COLO668 (cell line): ENCODE data around the gene EMID1.
"Not testable (repeated sequence)": the region's sequence is repeated elsewhere in the genome, so short reads cannot be mapped to it uniquely, and the experiment has no call there.

ENCODE experiments used
- DNase-seq: peaks from one replicate; lab custom pipeline; 2025; ENCODE audit not compliant: unreplicated experiment; lab: John Stamatoyannopoulos, UW

Gene EMID1

GRCh38 chr22:29230972-29231875 is 25.5 kb downstream of the EMID1 start:
- no peak for DNase-seq

DNA sequence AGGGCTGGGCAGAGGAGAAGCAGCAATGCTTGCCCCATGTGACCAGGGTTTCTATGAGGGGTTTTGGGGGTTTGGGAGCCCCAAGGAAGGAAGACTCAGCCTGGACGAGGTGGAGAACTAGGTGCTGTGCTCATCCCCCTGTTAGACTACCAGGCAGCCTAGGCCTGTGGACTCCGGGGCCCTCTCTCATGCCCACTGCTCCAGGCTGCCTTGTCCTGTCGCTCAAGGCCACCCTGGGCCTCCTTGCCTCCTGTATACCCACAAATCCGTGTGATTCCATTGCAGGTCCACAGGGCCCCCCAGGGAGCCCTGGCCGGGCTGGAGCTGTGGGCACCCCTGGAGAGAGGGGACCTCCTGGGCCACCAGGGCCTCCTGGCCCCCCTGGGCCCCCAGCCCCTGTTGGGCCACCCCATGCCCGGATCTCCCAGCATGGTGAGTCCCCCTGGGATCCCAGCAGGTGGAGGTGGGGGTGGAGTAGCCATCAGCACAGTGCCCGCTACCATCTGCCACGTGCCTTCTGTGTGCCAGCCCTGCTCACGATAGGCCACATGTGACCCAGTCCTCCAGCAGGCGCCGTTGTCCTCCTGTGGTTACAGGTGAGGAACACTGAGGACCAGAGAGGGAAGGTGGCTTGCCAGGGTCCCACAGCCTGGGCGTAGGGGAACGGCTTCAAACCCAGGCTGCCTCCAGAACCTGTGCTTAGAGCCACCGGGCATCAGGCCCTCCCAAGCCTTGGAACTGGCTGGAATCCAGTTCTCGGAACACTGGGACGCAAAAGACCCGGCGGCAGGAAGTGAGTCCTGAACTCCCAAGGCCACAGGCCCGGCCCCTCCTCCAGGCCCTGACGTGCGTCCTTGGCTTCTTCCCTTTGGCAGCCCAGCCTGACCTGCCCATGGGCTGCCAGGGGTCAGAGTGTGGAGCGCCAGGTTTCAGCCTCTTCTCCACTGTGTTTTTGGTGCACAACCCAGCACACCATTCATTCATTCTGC is 26.6 kb downstream of the EMID1 start:
- no peak for DNase-seq

DNA sequence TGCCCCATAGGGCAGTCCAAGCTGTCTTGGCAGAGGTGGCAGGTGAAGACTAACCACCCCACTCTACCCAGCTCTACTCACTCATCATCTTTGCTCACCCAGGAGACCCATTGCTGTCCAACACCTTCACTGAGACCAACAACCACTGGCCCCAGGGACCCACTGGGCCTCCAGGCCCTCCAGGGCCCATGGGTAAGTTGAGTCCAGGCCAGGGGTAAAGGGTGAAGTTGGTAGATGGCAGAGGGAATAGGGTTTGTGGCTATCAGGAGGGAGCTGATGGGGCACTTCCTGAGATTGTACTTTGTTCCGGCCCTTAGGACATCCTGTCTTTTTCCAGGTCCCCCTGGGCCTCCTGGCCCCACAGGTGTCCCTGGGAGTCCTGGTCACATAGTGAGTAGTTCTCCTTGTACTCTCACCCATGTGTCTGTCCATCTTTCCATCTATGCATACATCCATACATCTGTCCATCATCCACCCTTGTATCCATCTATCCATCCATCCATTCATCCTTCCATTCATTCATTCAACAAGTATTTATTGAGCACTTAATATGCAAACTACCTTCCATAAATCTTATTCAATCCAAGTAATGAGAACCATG is 27.7 kb downstream of the EMID1 start:
- no peak for DNase-seq

DNA sequence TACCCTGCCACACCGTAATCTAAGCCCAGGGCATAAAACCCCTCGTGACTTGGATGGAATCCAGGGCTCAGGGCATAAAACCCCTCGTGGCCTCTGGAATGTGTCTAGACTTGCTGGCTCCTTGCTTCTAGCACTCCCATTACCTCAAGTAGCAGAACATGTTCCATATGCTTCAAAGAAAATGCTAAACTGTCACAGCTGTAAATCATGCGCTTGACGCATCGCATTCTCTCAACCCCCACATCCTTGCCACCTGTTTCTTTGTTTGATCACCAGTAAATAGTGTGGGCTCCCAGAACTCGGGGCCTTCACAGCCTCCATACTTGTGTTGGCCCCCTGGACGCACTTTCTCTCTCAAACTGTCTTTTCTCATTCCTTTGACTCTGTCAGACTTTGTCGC is 34.8 kb downstream of the EMID1 start:
- DNase-seq, result not testable (repeated sequence)

DNA sequence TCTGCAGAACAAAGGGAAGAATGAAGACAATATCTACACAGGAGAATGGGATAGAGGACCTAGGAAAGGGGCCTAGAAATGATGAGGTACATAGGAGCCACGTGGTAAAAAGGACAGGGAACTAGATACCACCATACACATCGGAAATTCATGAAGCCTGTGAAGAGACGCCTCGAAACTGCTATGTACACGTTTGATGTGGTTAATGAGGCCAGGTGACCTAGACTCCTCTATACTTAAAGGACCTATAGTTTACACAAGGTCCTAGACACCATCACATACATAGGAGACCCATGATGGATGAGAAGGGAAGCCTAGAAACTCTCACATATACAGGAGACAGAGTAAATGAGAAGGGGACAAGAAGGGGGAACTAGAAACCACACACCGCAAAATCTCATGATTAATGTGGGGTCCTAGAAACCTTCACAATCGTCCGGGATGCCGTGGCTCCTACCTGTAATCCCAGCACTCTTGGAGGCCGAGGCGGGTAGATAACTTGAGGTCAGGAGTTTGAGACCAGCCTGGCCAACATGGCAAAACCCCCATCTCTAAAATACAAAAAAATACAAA is 38.3 kb downstream of the EMID1 start:
- DNase-seq, result no peak

- DNase-seq, result no peak
These were observed 39.3 kb downstream of the EMID1 start for GRCh38 chr22:29244785-29245625.

DNA sequence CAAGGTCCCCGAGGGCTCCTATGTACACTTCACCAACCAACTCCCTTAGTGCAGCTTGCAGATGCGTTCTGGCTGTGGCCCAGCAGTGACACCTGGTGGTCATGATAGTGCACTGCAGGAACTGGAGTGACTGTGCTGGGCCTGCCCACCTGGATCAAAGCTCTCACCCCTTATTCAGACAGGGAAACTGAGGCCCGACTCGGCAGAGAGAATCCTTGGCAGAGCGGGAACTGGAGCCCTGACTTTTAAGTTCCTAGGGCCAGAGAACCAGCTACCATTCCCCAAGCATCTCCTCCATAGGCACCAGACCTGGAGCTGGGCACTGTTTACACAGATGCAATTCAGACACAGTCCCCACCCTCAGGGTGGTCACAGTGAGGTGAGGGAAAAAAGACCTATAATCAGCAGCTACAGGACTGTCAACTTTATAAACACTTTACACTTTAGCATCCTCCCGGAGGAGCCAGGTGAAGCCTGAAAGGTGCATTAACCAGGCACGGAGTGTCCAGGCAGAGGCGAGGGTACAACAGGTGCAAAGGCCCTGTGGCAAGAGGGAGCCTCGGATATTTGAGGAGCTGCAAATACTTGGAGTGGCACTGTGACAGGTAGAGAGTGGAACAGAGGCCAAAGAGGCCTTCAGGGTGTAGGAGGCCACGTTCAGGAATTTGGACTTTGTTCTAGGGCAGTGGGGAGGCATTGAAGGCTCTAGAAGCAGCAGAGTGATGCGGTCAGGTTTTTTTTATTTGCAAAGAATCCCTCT is 40.1 kb downstream of the EMID1 start:
- peak; percentile 52 for DNase-seq

DNA sequence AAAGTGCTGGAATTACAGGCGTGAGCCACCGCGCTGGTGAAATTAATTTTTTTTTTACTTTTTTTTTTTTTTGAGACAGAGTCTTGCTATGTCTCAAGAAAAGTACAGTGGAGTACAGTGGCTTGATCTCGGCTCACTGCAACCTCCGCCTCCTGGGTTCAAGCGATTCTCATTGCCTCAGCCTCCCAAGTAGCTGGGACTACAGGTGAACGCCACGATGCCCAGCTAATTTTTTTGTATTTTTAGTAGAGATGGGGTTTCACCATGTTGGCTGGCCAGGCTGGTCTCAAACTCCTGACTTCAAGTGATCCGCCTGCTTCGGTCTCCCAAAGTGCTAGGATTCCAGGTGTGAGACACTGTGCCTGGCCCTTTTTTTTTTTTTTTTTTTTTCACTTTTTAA is 42.2 kb downstream of the EMID1 start:
- not testable (repeated sequence) for DNase-seq

DNA sequence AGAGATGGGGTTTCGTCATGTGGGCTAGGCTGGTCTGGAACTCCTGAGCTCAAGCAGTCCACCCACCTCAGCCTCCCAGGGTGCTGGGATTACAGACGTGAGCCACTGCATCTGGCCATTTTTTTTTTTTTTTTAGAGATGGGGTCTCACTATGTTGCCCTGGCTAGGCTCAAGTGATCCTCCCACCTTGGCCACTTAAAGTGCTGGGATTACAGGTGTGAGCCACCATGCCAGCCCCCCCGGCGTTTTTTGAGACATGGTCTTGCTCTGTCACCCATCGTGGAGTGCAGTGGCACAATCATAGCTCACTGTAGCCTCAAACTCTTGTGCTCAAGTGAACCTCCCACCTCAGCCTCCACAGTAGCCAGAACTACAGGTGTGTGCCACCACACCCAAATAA is 45.6 kb downstream of the EMID1 start:
- no peak for DNase-seq

- DNase-seq, result no peak
These were observed 46.5 kb downstream of the EMID1 start for GRCh38 chr22:29251981-29252911.

GRCh38 chr22:29253561-29254285 is 48.0 kb downstream of the EMID1 start:
- no peak for DNase-seq

DNA sequence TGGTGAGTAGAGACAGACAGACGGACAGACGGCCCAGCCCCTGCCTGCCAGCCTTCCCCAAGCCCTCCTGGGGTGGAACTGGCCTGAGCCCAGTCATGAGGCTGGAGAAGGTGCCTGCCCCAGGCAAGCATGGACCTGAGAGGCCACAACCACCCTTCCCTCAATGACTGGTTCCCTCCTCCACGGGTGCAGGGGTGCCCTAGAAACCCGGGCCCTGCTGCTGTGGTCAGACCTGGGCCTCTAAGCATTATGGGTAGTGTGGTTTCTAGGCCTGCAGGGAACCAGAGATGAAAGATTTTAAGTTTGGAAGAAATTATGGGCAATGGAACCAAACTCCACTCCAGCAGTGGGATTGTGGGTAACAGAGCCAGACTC is 48.6 kb downstream of the EMID1 start:
- no peak for DNase-seq

DNA sequence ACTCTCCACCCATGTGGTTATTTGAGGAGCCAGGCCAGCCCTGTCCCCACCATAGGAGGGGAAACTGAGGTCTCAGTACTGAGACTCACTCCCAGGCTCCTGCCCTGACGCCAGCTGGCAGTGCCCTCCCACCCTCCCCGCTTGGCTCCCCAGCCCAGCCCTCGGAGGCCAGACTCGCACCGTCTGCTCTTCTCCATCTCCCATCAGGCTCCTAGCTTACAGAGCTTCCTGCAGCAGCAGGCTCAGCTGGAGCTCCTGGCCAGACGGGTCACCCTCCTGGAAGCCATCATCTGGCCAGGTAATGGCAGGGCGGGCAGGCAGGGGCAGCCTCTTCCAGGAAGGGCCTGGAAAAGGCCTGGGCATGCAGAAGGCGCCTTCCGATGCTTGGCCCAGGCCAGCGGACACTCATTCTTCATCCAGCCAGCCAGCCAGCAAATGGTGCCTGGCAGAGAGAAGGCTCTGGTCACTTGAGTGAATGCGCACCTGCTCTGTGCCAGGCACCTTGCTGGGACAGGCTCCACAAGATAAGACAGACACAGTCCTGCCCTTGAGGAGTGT is 49.4 kb downstream of the EMID1 start:
- no peak for DNase-seq

DNA sequence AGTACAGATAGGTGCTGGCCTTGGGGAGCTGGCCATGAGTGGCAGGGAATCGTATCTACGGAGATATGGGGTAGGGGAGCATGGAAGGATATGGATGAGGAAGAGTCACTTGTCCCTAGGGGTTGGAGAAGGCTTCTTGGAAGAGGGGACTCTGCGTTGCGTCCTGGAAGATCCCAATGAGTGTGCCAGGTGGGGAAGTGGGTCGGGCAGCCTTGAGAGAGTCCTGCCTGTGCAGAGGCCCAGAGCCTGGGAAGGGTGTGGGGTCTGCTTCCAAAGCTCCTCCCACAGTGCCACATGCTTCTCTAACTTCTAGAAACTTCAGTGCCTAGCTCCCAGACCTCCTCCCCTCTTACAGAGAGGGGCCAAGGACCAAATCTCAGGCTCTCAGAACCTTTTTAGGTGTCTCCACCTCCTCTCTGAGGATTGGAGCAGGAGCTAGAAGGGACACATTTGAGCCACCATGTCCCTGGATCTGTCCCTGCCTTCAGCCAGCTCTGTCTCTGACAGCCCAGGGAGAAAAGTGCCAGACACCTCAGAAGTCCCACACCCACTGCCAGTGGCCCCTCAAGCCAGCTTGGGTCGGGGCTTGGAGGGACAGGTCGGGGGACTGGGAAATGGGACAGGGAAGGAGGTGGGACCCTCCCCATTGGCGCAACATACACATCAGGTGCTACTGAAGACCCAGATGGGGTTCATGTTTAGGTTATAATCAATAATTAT is 51.1 kb downstream of the EMID1 start:
- no peak for DNase-seq

GRCh38 chr22:29257751-29258181 is 52.1 kb downstream of the EMID1 start:
- DNase-seq, result no peak

DNA sequence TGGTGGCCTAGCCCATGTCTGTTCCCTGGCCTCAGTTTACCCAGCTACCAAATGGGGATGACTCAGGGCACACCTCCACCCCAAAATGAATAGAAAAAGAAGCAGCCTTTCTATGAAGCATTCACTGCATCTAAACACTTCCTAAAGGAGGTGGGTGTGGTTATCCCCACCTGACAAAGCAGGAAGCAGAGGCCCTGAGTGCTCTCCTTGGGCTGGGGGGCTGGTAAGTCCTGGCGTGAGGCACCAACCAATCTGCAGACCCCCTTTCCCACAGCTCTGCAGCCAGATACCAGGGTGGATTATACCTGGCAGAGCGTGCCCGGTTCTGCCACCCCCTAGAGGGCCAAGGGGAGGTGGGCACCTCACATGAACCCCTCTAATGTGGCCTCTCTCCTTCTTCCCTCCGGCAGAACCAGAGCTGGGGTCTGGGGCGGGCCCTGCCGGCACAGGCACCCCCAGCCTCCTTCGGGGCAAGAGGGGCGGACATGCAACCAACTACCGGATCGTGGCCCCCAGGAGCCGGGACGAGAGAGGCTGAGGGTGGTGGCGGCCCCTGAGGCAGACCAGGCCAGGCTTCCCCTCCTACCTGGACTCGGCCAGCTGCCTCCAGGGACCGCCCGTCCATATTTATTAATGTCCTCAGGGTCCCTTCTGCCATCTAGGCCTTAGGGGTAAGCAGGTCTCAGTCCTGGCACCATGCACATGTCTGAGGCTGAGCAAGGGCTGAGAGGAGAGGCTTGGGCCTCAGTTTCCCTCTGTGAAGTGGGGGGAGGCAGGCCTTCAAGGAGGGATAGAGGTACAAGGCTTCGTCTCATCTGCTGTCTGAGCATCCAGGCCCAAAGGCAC is 52.9 kb downstream of the EMID1 start:
- no peak for DNase-seq
